Measurements from ENCODE around the gene ANKS6.

- TF ChIP-seq SIN3A (IDR thresholded peaks at IDR 0.05; ENCODE audit: borderline replicate concordance, insufficient read depth, low read length) = no peak
- TF ChIP-seq TAF1 (IDR thresholded peaks at IDR 0.05; ENCODE audit: borderline replicate concordance, insufficient read depth, low read length) = no peak
- no peak for TF ChIP-seq POLR2AphosphoS5 (IDR thresholded peaks at IDR 0.05; ENCODE audit: low read depth, low read length)
Observed at GRCh38 chr9:98686961-98687855, 109.1 kb downstream of the ANKS6 start.
